ENCODE data around the gene PDE8A. TPM values are rescaled to one million over a fixed set of nuclear protein-coding genes. Genes with fewer than 3 reads are reported as not detected.
A peak's percentile ranks its signal among the peaks of the same experiment; 100 is the strongest.
"Not testable (repeated sequence)": the region's sequence is repeated elsewhere in the genome, so short reads cannot be mapped to it uniquely, and the experiment has no call there.

The PDE8A gene
- total RNA-seq, 6 experiments from 2014 or later: 14.3 to 18.6 (median 16.6) TPM

- no peaks in the 10 kb centered on the region; the same call in 1 of the 2 replicates for H3K27me3 Mint-ChIP-seq (ENCODE audit: insufficient read depth)
- no peaks in the 10 kb centered on the region for H3K9me3 Mint-ChIP-seq
- peaks cover 63% of the 10 kb centered on the region for H3K4me1 Mint-ChIP-seq (ENCODE audit: low read depth)
- no peak overlapping the region for H3K27ac Mint-ChIP-seq
- TF ChIP-seq CTCF (IDR thresholded peaks at IDR 0.05): no peak
- H3K4me3 Mint-ChIP-seq: no peak overlapping the region
- no peaks in the 10 kb centered on the region for H3K36me3 Mint-ChIP-seq (ENCODE audit: low read depth)
- DNase-seq: no peak
These were observed 9.5 kb downstream of the PDE8A start for GRCh38 chr15:84991014-84991712.

GRCh38 chr15:84992157-84992944, 10.7 kb downstream of the PDE8A start:
- peak overlapping the region; percentile 68 for H3K4me3 Mint-ChIP-seq
- H3K27me3 Mint-ChIP-seq (ENCODE audit: insufficient read depth): no peaks in the 10 kb centered on the region; the same call in 1 of the 2 replicates
- peak overlapping the region; percentile 80 for H3K27ac Mint-ChIP-seq
- peak; percentile 71 for DNase-seq
- peaks cover 55% of the 10 kb centered on the region for H3K4me1 Mint-ChIP-seq (ENCODE audit: low read depth)
- no peaks in the 10 kb centered on the region for H3K9me3 Mint-ChIP-seq
- no peaks in the 10 kb centered on the region for H3K36me3 Mint-ChIP-seq (ENCODE audit: low read depth)
- TF ChIP-seq CTCF (IDR thresholded peaks at IDR 0.05): no peak

- H3K27me3 Mint-ChIP-seq (ENCODE audit: insufficient read depth): no peaks in the 10 kb centered on the region; the same call in 1 of the 2 replicates
- H3K27ac Mint-ChIP-seq: no peak overlapping the region
These were observed 14.4 kb downstream of the PDE8A start for GRCh38 chr15:84996055-84996454.

GRCh38 chr15:84996714-84997113, 15.1 kb downstream of the PDE8A start:
- H3K9me3 Mint-ChIP-seq; H3K36me3 Mint-ChIP-seq (ENCODE audit: low read depth); H3K27ac Mint-ChIP-seq; H3K4me3 Mint-ChIP-seq; H3K27me3 Mint-ChIP-seq (ENCODE audit: insufficient read depth): not testable (repeated sequence)
- DNase-seq: peak; percentile 18
- H3K4me1 Mint-ChIP-seq (ENCODE audit: low read depth): peaks cover 33% of the 10 kb centered on the region

More at GRCh38 chr15:84996055-84996454, 14.4 kb downstream of the PDE8A start:
- no peak overlapping the region for H3K4me3 Mint-ChIP-seq
- no peak for DNase-seq
- TF ChIP-seq CTCF (IDR thresholded peaks at IDR 0.05): no peak
- H3K4me1 Mint-ChIP-seq (ENCODE audit: low read depth): peaks cover 40% of the 10 kb centered on the region
- no peaks in the 10 kb centered on the region for H3K9me3 Mint-ChIP-seq
- H3K36me3 Mint-ChIP-seq (ENCODE audit: low read depth): no peaks in the 10 kb centered on the region

- not testable (repeated sequence) for H3K36me3 Mint-ChIP-seq (ENCODE audit: low read depth); H3K27me3 Mint-ChIP-seq (ENCODE audit: insufficient read depth)
These were observed 15.6 kb downstream of the PDE8A start for GRCh38 chr15:84997214-84997613.

GRCh38 chr15:85000189-85000864, 18.7 kb downstream of the PDE8A start:
- peaks cover 1% of the 10 kb centered on the region for H3K27me3 Mint-ChIP-seq (ENCODE audit: insufficient read depth)
- no peaks in the 10 kb centered on the region for H3K9me3 Mint-ChIP-seq
- H3K27ac Mint-ChIP-seq: no peak overlapping the region
- DNase-seq: no peak
- no peak overlapping the region for H3K4me3 Mint-ChIP-seq
- TF ChIP-seq CTCF (IDR thresholded peaks at IDR 0.05): no peak
- H3K36me3 Mint-ChIP-seq (ENCODE audit: low read depth): no peaks in the 10 kb centered on the region
- H3K4me1 Mint-ChIP-seq (ENCODE audit: low read depth): peaks cover 15% of the 10 kb centered on the region; the same call in 1 of the 2 replicates

More at GRCh38 chr15:84997214-84997613, 15.6 kb downstream of the PDE8A start:
- H3K4me3 Mint-ChIP-seq, DNase-seq, H3K9me3 Mint-ChIP-seq, H3K27ac Mint-ChIP-seq: not testable (repeated sequence)
- peaks cover 28% of the 10 kb centered on the region for H3K4me1 Mint-ChIP-seq (ENCODE audit: low read depth)
